Measurements from ENCODE around the gene SPDYE17.
"Not testable (repeated sequence)": the region's sequence is repeated elsewhere in the genome, so short reads cannot be mapped to it uniquely, and the experiment has no call there.

GRCh38 chr7:77071108-77071507, 38.9 kb upstream of the SPDYE17 start:
- TF ChIP-seq CTCF (IDR thresholded peaks at IDR 0.05; ENCODE audit: low read depth, low read length, missing input control); MAX (IDR thresholded peaks at IDR 0.05); YY1 (IDR thresholded peaks at IDR 0.05); ATF3 (IDR thresholded peaks at IDR 0.05): not testable (repeated sequence)

All from liver (tissue), 3 donors.